Fibroblast of peridontal ligament (primary cell): ENCODE measurements around the gene ARAP2.

Source experiments
- DNase-seq: peaks from one replicate; pipeline ENCODE4 v3.0.0-alpha.2; 2010; ENCODE audit errors: extremely low read depth

The ARAP2 gene

GRCh38 chr4:36128689-36129088 lies 115.6 kb downstream of the ARAP2 start:
- no peak for DNase-seq

- no peak for DNase-seq
Observed at GRCh38 chr4:36123906-36124305, 120.4 kb downstream of the ARAP2 start.

GRCh38 chr4:36115312-36115711 lies 129.0 kb downstream of the ARAP2 start:
- no peak for DNase-seq

GRCh38 chr4:36111172-36111571 lies 133.1 kb downstream of the ARAP2 start:
- no peak for DNase-seq

GRCh38 chr4:36099509-36099908 lies 144.8 kb downstream of the ARAP2 start:
- DNase-seq, result no peak

GRCh38 chr4:36094995-36095394 lies 149.3 kb downstream of the ARAP2 start:
- DNase-seq, result no peak

- no peak for DNase-seq
Observed at GRCh38 chr4:36091997-36092396, 152.3 kb downstream of the ARAP2 start.

GRCh38 chr4:36088542-36088941 lies 155.8 kb downstream of the ARAP2 start:
- DNase-seq, result no peak

GRCh38 chr4:36086261-36086786 lies 158.0 kb downstream of the ARAP2 start:
- no peak for DNase-seq

- no peak for DNase-seq
Observed at GRCh38 chr4:36082817-36083216, 161.5 kb downstream of the ARAP2 start.

GRCh38 chr4:36081185-36081584 lies 163.1 kb downstream of the ARAP2 start:
- DNase-seq, result no peak

GRCh38 chr4:36079666-36080065 lies 164.6 kb downstream of the ARAP2 start:
- no peak for DNase-seq

GRCh38 chr4:36078319-36078718 lies 166.0 kb downstream of the ARAP2 start:
- DNase-seq, result no peak

GRCh38 chr4:36072529-36072928 lies 171.8 kb downstream of the ARAP2 start:
- no peak for DNase-seq

GRCh38 chr4:36067116-36067515 lies 177.2 kb downstream of the ARAP2 start:
- no peak for DNase-seq

GRCh38 chr4:36065274-36065871 lies 178.9 kb downstream of the ARAP2 start:
- DNase-seq, result no peak

- DNase-seq, result no peak
Observed at GRCh38 chr4:36064117-36064516, 180.2 kb downstream of the ARAP2 start.

- no peak for DNase-seq
Observed at GRCh38 chr4:36056136-36056535, 188.2 kb downstream of the ARAP2 start.

GRCh38 chr4:36054694-36055422 lies 189.5 kb downstream of the ARAP2 start:
- no peak for DNase-seq

GRCh38 chr4:36053930-36054329 lies 190.4 kb downstream of the ARAP2 start:
- no peak for DNase-seq

GRCh38 chr4:36051634-36052033 lies 192.7 kb downstream of the ARAP2 start:
- DNase-seq, result no peak

- DNase-seq, result no peak
Observed at GRCh38 chr4:36046026-36046425, 198.3 kb downstream of the ARAP2 start.

GRCh38 chr4:36043901-36044300 lies 200.4 kb downstream of the ARAP2 start:
- no peak for DNase-seq
